ENCODE results near the gene PLEKHH1.
A peak's percentile ranks its signal among the peaks of the same experiment; 100 is the strongest.

PLEKHH1 gene

DNA sequence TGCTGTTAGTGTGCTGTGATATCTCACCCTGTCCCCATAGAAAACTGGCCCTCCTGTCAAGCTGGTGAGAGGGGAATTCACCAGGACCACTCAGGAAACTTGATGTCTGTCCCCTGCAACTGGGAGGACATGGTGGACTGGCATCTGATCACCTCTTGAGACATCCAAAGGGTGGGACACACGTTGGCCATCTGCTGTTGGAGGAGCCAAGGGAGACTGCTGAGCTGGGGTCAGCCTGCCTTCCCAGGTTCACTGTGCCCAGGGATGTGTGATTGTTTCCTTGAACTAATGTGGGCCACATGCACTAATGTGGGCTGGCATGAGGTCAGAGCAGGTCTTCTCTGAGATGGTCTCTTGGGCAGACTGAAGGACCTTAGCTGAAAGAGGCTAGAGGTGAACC, 27.8 kb upstream of the PLEKHH1 start:
- in situ Hi-C loops (cut with MboI; ENCODE audit: low pct_unique_long_range_greater_than_20kb, low sequenced_read_pairs) = no loop called here
- no peak for DNase-seq

DNA sequence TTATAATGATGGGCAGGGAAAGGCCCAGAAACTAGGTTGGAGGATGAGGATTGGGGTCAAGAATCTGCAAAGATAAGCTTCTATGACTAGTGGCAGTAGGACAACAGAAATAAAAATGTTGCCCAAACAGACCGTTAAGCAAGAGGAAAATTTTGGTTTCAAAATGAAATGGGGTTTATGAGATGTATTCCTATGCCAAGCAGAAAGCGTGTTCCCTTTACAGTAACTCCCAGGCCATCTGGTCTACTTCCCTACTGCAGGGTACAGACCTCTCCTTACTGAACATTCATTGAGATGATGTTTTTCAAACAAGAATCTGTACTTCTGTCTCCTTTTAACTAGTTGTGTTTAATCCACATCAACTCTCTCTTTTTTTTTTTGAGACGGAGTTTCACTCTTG, 24.1 kb upstream of the PLEKHH1 start:
- in situ Hi-C loops (cut with MboI; ENCODE audit: low pct_unique_long_range_greater_than_20kb, low sequenced_read_pairs) = no loop called here
- DNase-seq = no peak

DNA sequence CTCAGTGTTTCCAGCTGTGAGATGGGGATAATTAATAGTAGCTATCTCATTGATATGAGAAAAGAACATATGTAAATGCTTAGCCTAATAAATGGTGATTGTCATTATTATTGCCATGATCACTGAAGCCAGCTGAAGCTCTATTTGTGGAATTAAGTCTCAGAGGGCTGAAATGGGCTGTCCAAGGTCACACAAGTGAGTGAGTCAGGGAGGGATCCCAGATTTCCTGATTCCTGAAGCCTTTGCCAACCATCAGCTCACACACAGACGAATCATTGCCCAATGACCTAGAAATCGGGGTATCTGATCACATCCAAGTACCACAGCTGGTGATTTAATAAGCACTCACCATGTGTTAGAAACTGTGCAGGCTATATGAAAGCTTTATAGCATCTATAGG, 23.0 kb upstream of the PLEKHH1 start:
- in situ Hi-C loops (cut with MboI; ENCODE audit: low pct_unique_long_range_greater_than_20kb, low sequenced_read_pairs) = no loop called here
- no peak for DNase-seq

DNA sequence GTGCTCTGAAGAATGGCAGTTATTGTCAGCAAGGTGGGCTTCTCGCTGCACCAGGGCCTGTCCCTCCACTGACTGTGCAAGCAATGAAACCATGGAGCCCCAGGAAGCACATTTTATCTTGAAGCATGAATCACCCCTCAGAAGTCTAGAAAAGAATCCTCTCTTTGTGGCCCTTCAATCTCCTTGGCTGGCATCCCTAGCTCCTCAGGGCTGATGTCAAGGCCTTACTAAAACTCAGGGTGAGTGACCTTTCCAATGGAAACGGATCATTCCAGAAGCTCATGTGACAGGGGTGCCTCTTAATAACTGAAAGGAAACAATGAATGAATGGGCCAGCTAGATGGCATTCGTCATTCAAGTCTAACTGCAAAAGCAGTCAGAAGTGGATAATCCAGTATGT, 22.3 kb upstream of the PLEKHH1 start:
- DNase-seq = no peak
- in situ Hi-C loops (cut with MboI; ENCODE audit: low pct_unique_long_range_greater_than_20kb, low sequenced_read_pairs) = no loop called here

DNA sequence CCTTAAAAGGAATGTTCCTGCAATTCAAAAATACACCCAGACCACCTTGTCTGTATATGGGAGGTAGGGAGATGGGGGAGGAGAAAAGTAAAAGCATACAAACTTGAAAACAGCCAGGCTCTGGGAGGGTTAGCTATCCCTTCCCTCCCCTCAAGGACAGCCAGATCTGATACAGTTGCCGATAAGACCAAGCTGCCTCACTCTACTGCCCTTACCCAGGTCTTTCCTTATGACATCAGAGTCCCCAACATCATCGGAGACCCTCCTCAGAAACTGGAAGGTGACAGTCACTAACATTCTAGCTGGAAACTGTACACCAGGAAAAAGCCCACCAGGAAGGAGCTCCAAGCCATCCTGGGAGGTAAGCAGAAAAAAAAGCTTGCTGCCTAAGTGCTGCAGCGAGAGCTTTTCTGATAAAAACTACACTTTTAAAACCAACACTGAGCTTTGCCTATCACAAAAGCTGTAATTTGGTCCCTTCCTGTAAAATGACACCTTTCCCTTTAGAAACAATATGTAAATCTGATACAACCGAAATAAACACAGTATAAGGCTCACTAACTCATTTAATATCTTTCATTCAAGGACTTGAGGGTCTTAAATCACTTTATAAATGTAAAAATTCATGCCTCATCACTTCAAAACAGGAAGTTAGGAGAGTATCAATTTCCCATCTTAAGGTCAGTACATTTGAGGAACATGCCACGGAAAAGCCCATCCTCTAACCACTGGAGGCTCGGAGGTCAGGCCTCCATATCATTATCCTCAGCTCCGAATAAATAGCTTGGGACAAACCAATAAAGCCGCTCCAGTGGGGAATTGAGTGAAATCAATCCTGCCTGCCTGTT, 20.4 kb upstream of the PLEKHH1 start:
- in situ Hi-C loops (cut with MboI; ENCODE audit: low pct_unique_long_range_greater_than_20kb, low sequenced_read_pairs) = no loop called here
- DNase-seq = peak; percentile 39

DNA sequence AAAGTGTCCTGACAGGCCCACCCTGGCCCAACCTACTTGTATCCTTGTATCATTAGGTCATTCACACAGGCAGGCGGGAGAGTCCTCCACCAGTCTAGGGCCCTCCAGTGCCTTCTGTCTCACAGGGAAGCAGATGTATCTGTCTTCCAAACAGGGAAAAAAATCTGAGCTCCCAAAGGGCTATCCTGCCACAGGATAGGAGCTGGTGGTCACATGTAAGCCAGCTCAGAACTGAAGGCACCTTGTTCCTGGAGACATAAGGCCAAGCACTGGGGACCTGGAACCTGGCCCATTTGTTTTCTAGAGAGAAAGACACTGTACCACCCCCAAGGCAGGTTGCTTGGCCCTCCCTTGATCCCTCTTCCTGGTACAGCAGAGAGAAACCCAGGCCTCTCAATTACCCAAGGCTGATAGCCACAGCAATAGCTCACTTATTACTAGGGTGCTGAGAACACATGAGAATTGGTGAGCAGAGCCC, 19.4 kb upstream of the PLEKHH1 start:
- in situ Hi-C loops (cut with MboI; ENCODE audit: low pct_unique_long_range_greater_than_20kb, low sequenced_read_pairs) = no loop called here
- no peak for DNase-seq

DNA sequence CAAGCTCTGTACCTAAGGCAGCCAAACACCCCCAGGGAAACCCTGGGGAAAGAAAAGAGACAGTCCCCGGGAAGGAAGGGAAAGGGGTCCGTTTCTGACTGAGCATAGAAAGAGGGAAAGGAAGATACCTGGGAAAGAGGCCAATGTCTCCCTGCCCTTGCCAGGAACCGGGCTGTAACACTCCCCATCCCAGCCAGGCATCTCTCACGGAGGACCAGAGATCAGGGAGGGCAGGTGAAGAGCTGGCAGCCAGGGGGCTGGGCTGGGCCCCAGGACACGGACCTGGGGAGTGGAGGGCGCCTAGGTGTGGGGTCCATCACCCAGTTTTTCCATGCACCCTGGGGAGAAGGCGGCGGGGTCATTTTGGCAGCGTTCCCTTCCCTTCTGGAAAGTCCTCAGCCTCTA, 18.9 kb upstream of the PLEKHH1 start:
- in situ Hi-C loops (cut with MboI; ENCODE audit: low pct_unique_long_range_greater_than_20kb, low sequenced_read_pairs) = no loop called here
- no peak for DNase-seq

DNA sequence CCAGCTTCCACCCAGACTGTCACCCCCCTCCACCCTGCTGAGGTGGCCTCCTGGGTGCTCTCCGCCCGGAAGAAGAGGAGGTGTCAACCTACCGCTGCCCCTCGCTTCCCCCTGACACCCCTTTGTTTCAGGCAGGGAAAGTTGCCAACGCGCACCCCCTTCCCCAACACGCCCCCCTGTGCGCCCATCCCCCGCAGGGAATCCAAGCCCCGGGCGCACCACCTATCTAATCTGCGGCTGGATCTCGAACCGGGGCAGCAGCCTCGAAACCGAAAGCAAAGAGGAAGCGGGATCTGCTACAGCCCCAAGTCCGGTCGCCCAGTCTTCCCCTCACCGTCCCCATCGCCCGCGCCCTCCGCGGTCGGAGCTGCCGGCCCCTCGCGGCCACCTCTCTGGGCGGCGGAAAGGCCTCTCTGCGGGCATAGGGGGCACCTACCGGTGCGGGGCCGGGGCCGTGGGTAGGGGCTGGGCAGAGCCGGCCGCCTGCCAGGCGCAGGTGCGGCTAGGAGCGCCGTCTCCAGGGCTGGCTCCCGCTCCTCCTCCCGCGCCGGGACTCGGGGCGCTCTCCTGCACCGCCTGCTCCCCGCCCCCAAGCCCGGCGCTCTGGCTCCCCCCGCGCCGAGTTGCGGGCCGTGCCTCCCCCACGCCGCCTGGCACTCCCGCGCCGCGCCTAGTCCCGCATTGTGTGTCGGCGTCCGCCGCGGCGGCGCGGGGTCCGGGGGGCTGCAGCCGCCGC, 18.3 kb upstream of the PLEKHH1 start:
- in situ Hi-C loops (cut with MboI; ENCODE audit: low pct_unique_long_range_greater_than_20kb, low sequenced_read_pairs) = no loop called here
- DNase-seq = peak; percentile 29

DNA sequence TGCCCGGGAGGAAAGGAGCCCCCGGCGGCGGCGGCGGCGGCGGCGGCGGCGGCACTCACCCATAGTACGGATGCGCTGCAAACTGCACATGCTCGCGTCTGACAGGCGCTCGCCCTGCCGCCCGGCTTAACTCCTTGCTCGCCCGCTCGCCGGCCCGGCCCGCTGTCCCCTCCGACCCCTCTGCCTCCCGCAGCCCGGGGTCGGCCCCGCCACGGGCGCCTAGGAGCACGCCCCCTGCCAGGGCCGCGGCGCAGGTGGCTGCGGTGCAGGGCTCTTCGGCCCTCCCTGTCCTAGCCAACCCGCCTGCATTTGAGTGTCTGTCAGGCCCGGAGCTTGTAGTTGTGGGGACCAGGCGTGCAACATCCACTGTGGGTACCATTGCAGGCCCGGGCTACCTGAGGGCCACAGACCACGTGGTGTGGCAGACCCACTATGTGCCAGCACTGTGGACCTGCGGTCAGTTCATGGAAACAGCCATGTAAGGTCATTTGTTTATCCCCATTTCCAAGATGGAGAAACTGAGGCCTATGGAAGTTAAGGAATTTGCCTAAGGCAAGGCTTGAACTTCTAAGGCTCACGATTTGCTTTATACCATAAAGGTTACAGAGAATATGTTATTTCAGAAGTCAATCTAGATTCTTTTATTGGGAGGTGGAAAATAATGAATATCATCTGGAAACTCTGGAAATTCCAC, 17.6 kb upstream of the PLEKHH1 start:
- no peak for DNase-seq
- in situ Hi-C loops (cut with MboI; ENCODE audit: low pct_unique_long_range_greater_than_20kb, low sequenced_read_pairs) = no loop called here

DNA sequence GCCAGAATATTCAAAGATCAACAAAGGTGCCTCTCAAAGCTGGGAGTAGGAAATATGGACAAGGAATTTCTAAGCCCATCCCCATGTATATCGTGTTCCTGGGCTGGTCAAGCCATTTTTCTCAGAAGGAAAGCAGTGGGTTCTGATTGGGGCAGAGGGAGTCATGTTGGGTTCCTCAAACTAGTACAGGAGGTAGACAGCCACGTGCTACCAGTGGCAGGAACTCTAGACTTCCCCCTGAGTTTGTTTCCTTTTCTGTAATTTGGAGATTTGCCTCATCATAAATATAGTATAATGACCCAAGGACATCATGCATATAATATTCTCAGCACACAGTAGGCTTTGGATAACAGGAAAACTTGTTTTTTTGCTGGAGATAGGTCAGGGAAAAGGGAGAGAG, 16.4 kb upstream of the PLEKHH1 start:
- peak; percentile 18 for DNase-seq
- in situ Hi-C loops (cut with MboI; ENCODE audit: low pct_unique_long_range_greater_than_20kb, low sequenced_read_pairs) = no loop called here

DNA sequence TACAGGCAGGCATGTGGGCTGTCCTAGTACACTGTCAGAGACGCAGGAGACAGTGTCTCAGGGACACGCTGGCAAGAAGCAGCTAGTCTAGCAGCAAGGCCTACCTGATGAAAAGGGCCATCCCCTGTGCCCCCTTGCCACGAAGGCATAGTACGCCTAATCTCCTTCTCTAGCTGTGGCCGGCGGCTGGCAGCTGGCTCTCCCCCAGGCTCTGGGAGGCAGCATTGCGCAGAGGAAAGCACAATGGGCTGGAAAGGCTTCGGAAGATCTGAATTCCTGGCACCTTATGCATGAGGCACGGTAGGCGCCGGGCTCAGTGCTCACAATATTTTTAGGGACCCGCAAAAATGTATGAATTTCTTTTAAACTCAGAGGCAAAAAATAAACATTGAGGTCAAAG, 16.0 kb upstream of the PLEKHH1 start:
- in situ Hi-C loops (cut with MboI; ENCODE audit: low pct_unique_long_range_greater_than_20kb, low sequenced_read_pairs) = no loop called here
- no peak for DNase-seq

DNA sequence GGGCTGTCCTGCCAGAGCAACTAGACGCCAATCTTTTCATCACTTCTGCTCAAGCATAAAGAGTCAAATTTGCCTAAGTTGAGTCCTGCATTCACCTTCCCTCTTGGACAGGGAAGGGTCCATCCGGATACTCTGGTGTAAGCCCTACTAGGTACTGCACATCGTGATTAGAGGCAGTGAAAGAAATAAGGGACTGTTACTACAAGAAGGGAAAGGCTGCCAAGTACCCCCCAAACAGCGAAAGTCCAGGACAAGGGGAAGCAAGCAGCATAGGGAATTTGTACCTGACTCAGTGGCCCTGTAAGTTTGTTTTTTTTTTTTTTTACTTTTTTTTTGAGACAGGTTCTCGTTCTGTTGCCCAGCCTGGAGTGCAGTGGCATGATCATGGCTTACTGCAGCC, 13.7 kb upstream of the PLEKHH1 start:
- in situ Hi-C loops (cut with MboI; ENCODE audit: low pct_unique_long_range_greater_than_20kb, low sequenced_read_pairs) = no loop called here

DNA sequence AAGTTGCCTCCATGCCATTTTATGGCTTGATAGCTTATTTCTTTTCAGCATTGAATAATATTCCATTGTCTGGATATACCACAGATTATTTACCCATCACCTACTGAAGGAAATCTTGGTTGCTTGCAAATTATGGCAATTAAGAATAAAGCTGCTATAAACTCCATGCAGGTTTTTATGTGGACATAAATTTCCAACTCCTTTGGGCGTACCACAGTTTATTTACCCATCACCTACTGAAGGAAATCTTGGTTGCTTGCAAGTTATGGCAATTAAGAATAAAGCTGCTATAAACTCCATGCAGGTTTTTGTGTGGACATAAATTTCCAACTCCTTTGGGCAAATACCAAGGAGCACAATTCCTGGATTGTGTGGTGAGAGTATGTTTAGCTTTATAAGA, 12.6 kb upstream of the PLEKHH1 start:
- DNase-seq = no peak
- in situ Hi-C loops (cut with MboI; ENCODE audit: low pct_unique_long_range_greater_than_20kb, low sequenced_read_pairs) = no loop called here

More for the DNA sequence above, 13.7 kb upstream of the PLEKHH1 start:
- no peak for DNase-seq

DNA sequence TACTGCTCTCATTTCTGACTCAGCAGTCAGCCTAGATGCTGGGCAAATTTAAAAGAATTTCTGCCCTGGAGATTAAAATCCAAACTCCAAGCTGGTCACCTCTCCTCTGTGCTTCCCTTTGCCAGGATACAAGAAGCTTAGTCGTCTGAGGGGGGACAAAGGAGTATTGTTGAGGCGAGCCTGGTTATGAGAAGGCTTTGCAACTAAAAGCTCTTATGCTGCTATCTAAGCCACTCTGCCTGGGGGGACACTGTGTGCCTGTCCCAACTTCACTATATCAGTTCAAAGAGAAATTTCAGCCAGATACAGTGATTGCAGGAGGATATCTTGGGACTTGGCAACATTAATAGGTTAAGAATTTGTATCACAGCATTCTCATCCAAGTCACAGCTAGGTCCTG, 10.8 kb upstream of the PLEKHH1 start:
- in situ Hi-C loops (cut with MboI; ENCODE audit: low pct_unique_long_range_greater_than_20kb, low sequenced_read_pairs) = no loop called here
- no peak for DNase-seq

DNA sequence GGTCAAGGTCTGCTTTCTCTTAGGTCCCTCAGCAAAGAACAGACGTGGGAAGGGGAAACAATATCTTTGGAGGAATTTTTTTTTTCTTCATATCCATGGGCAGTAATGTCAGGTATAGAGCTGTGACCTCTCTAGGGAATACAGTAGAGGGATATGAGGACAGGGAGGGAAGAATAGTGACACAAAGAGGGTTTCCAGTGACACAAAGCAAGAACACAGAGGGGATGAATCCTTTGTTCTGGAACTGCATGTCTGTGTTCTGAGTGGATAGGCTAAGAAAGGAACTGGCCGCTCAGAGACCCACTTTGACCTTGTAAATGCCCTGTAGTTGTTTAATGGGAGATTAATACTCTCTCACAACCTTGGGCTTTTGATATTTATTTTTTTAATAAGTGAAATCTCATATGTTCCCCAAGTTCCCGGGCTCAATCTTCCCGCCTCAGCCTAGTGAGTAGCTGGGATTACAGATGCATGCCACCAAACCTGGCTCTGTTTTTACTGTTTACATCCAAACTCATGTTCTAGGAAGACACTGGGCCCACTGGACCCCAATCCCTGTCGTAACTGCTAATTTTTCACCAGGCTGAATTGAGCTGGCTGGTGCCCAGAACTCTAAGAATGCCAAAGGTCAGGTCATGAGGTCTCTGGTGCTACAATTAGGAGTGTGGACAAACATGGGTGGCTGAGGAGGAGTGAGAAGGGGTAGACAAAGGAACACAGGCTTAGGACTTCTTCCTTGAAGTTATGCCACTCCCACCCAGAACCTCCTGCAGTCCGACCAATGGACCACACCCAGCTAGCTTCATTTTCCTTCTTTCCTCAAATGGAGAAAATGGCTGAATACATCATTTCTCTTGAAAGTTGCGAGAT, 9.1 kb upstream of the PLEKHH1 start:
- DNase-seq = no peak
- in situ Hi-C loops (cut with MboI; ENCODE audit: low pct_unique_long_range_greater_than_20kb, low sequenced_read_pairs) = no loop called here

DNA sequence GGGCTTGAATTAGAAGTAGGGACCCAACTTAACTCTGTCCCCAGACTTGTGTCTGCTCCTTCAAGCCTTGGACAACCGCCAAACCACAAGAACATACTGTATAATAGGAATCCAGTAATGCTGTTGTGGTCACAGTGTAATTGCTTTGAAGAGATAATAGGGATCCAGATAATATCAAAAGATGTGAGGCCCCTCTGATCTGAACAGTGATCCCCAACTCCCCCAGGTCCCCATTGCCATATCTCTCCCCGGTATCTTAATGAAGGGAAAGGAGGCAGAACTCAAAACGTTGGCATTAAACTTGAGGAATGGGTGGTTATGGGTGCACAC, 8.5 kb upstream of the PLEKHH1 start:
- DNase-seq = peak; percentile 49
- in situ Hi-C loops (cut with MboI; ENCODE audit: low pct_unique_long_range_greater_than_20kb, low sequenced_read_pairs) = no loop called here

DNA sequence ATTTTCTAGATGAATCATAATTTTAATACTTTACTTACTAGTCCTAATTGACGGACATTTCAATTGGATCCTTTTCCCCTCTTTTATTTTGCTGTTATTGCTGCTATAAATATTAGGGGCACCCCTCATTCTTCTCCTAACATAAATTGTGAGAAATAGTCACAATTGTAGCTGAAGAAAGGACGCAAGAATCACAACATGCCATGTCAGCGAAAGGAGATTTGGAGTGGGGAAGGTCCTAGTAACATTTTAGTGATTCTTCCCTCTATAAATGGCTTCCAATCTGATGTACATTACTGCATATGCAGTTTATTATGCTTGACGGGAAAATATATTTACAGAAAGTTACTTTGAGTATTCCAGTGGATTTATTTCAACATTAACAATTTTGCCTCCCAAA, 7.7 kb upstream of the PLEKHH1 start:
- in situ Hi-C loops (cut with MboI; ENCODE audit: low pct_unique_long_range_greater_than_20kb, low sequenced_read_pairs) = no loop called here
- no peak for DNase-seq

DNA sequence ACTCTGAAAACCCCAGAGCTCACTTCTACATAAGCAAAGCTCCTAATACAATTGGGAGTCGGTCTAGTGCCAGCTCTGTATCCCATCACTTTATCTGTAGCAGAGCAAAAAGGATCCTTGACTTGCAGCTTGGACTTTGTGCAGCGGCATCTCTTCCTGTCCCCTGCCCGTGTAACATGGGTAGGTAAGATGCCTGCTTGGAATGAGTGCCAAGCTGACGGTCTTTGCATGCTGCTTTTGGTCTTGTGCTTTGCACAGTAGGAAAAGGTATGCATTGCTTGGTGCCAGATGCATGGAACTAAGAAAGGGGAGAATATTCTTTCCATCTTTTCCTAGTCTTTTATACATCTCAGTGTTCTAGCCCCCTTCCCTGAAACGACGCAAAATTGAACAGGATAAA, 6.9 kb upstream of the PLEKHH1 start:
- in situ Hi-C loops (cut with MboI; ENCODE audit: low pct_unique_long_range_greater_than_20kb, low sequenced_read_pairs) = no loop called here

More for the DNA sequence above, 6.9 kb upstream of the PLEKHH1 start:
- no peak for DNase-seq
